Common myeloid progenitor, CD34-positive (primary cell): ENCODE results near the gene PARS2.

Experiments
- CTCF ChIA-PET: fragments of 350-600 bp; sonication (Branson Sonifier 250); formaldehyde crosslinking; loops from one replicate; lab custom pipeline; 2021; ENCODE audit warnings: antibody characterized with exemption; lab: Charles Lee
- POLR2A ChIA-PET: fragments of 350-600 bp; sonication (Branson Sonifier 250); formaldehyde crosslinking; loops from one replicate; lab custom pipeline; 2021; ENCODE audit warnings: antibody characterized with exemption; lab: Charles Lee
- DNase-seq, 3 donors: peaks; one replicate each; pipeline versions ENCODE4 v3.0.0 to v3.0.0-alpha.2; 2013
- H3K27ac ChIP-seq, 2 experiments: 1 replicate in 1 of 2; 2 replicates in 1 of 2; pipeline ENCODE4 v1.7.0; 2013; ENCODE audit warnings: inconsistent platforms in 2 of 2, low read length in 2 of 2, mild to moderate bottlenecking in 2 of 2, low read depth in 1 of 2, moderate library complexity in 1 of 2; ENCODE audit not compliant: severe bottlenecking in 2 of 2, insufficient read depth in 1 of 2, poor library complexity in 1 of 2
- H3K27me3 ChIP-seq, 5 experiments: replicated peaks in 2 of 5; 1 replicate in 3 of 5; 2 replicates in 2 of 5; pipeline versions ENCODE4 v1.6.1 to v1.7.0; 2013; ENCODE audit warnings: low read length in 4 of 5, mild to moderate bottlenecking in 2 of 5, moderate library complexity in 2 of 5, inconsistent platforms in 1 of 5; ENCODE audit not compliant: insufficient read depth in 5 of 5, control insufficient read depth in 4 of 5
- H3K36me3 ChIP-seq, 4 experiments: 1 replicate in 2 of 4; 2 replicates in 2 of 4; pipeline versions ENCODE4 v1.6.1 to v1.7.0; 2013; ENCODE audit warnings: low read length in 3 of 4, control low read depth in 1 of 4, mild to moderate bottlenecking in 1 of 4; ENCODE audit not compliant: control insufficient read depth in 4 of 4, insufficient read depth in 4 of 4
- H3K4me1 ChIP-seq, 4 experiments: 1 replicate in 3 of 4; 2 replicates in 1 of 4; pipeline versions ENCODE4 v1.6.1 to v1.7.1; 2013; ENCODE audit warnings: low read length in 3 of 4, mild to moderate bottlenecking in 3 of 4, control low read depth in 1 of 4, inconsistent platforms in 1 of 4, moderate library complexity in 1 of 4; ENCODE audit not compliant: control insufficient read depth in 4 of 4, insufficient read depth in 4 of 4; ENCODE audit errors: control extremely low read depth in 1 of 4
- H3K4me3 ChIP-seq, 7 experiments: 1 replicate in 4 of 7; 2 replicates in 3 of 7; pipeline versions ENCODE4 v1.5.1 to v1.7.0; 2013; ENCODE audit warnings: mild to moderate bottlenecking in 7 of 7, low read length in 6 of 7, moderate library complexity in 6 of 7, inconsistent platforms in 2 of 7, low read depth in 2 of 7, control low read depth in 1 of 7; ENCODE audit not compliant: insufficient read depth in 4 of 7, control insufficient read depth in 1 of 7; ENCODE audit errors: extremely low read depth in 1 of 7
- H3K9me3 ChIP-seq, 5 experiments: 1 replicate in 4 of 5; 2 replicates in 1 of 5; pipeline versions ENCODE4 v1.6.1 to v1.7.1; 2013; ENCODE audit warnings: low read length in 4 of 5, mild to moderate bottlenecking in 2 of 5, inconsistent platforms in 1 of 5, low read depth in 1 of 5, moderate library complexity in 1 of 5; ENCODE audit not compliant: control insufficient read depth in 4 of 5, insufficient read depth in 2 of 5; ENCODE audit errors: control extremely low read depth in 1 of 5
- WGBS: methylation state at CpG from one replicate; pipeline ENCODE4 v1.1.5; 2013; ENCODE audit not compliant: insufficient coverage; 5-methylcytosine and 5-hydroxymethylcytosine counted together

The PARS2 gene

DNA sequence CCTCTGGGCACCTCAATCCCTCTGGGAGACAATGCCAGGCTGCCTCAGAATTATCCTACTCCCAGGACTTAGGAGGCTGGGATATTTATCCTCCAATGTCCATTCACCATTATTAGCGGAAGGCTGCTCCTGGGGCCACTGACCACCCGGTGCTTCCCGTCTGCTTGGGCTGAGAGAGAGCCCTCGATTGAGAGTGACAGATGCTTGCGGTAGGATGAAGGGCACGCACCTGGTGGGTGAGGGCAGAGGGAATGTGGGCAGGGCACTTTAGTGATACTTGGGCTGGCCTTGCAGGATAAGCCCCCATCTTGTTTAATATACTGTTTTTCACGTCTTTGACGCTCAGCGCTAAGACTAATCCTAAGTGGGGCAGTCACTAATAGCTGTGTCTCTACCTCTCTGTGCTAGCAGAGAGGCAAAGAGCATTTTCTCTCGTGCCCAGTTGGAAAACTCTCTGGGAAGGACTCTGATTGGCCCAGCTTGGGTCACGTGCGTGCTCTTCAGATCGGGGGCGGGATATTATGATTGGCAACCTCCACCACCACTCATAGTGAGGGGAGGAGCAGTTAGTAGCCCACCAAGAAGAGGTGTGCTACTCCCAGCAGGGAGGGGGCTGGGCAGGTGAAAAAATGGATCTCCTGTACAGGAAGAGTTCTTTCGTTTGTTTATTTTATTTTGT, 10.6 kb upstream of the PARS2 start:
- Histone ChIP-seq H3K4me3 (no peak overlapping the region), H3K4me1 (no peaks in the 10 kb centered on the region), H3K27me3 (no peaks in the 10 kb centered on the region), H3K9me3 (no peaks in the 10 kb centered on the region), H3K36me3 (no peaks in the 10 kb centered on the region), H3K27ac (no peak overlapping the region)
- CTCF ChIA-PET, result no interaction called here
- DNase-seq, result peak; percentile 15 to 43 (median 33)
- POLR2A ChIA-PET, result no interaction called here
- 76% methylated on average over 13 of the region's 15 CpGs for WGBS

- H3K27me3 ChIP-seq, result no peaks in the 10 kb centered on the region
- WGBS, result no CpG with 5 or more reads among the region's 2 CpGs
- H3K36me3 ChIP-seq, result no peaks in the 10 kb centered on the region
- H3K9me3 ChIP-seq, result no peaks in the 10 kb centered on the region
- no peak for DNase-seq
- no peak overlapping the region for H3K27ac ChIP-seq
- ChIA-PET CTCF (no interaction called here), POLR2A (interaction anchor here (0.7 kb wide), 1 partner anchor 1608 kb away, joined by 3 read pairs; no protein-coding TSS in a partner anchor)
- no peaks in the 10 kb centered on the region for H3K4me1 ChIP-seq
- H3K4me3 ChIP-seq, result no peak overlapping the region
Measured at GRCh38 chr1:54772951-54773350, 8.6 kb upstream of the PARS2 start.

- H3K36me3 ChIP-seq, result no peaks in the 10 kb centered on the region
- no peaks in the 10 kb centered on the region for H3K9me3 ChIP-seq
- ChIA-PET POLR2A (no interaction called here), CTCF (interaction anchor here (1.3 to 1.4 kb wide), 2 partner anchors 24 to 46 kb away, joined by 3 to 5 read pairs; no protein-coding TSS in a partner anchor)
- 88% methylated on average over 5 of the region's 5 CpGs for WGBS
- no peaks in the 10 kb centered on the region for H3K27me3 ChIP-seq
- no peak overlapping the region for H3K4me3 ChIP-seq
- peaks cover 8 to 15% (median 14%) of the 10 kb centered on the region in 4 experiments for H3K4me1 ChIP-seq
- H3K27ac ChIP-seq, result no peak overlapping the region
- DNase-seq, result peak; percentile 11 to 47 (median 43)
Measured at GRCh38 chr1:54768093-54768492, 3.8 kb upstream of the PARS2 start.

- no peaks in the 10 kb centered on the region for H3K27me3 ChIP-seq
- H3K4me1 ChIP-seq, result peaks cover 8 to 17% (median 15%) of the 10 kb centered on the region in 4 experiments
- DNase-seq, result no peak
- H3K27ac ChIP-seq, result no peak overlapping the region
- CTCF ChIA-PET, result interaction anchor here (1.3 to 1.4 kb wide), 2 partner anchors 25 to 46 kb away, joined by 3 to 5 read pairs; no protein-coding TSS in a partner anchor
- POLR2A ChIA-PET, result no interaction called here
- 89% methylated on average over 6 of the region's 6 CpGs for WGBS
- no peaks in the 10 kb centered on the region for H3K9me3 ChIP-seq
- H3K4me3 ChIP-seq, result no peak overlapping the region
- H3K36me3 ChIP-seq, result no peaks in the 10 kb centered on the region
Measured at GRCh38 chr1:54767526-54767925, 3.2 kb upstream of the PARS2 start.

DNA sequence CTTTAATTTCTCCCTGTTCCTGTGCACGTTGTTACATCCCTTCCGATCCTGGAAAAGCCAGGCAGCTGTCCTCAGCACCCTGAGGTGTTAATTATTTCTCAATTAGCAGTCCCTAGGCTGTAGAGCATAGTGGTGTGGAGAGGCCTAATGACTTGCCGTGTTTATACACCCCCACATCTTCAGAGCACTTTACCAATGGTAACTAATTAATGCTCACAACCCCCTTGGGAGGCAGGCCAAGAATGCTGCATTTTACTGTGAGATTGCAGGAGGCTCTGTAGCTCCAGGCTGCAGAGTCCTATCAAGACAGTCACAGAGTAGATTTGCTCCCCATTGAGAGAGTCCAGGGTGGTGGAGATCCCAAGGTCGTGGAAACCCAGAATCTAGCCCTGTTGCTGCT, 2.4 kb upstream of the PARS2 start:
- POLR2A ChIA-PET, result no interaction called here
- H3K27me3 ChIP-seq, result no peaks in the 10 kb centered on the region
- H3K27ac ChIP-seq, result no peak overlapping the region
- no peak overlapping the region for H3K4me3 ChIP-seq
- 88% methylated on average over 1 of the region's 4 CpGs for WGBS
- no peak for DNase-seq
- CTCF ChIA-PET, result interaction anchor here (1.4 to 1.6 kb wide), 3 partner anchors 14 to 47 kb away, joined by 3 to 7 read pairs (median 6); partner anchors contain the start of gene TTC22
- no peaks in the 10 kb centered on the region for H3K9me3 ChIP-seq
- H3K4me1 ChIP-seq, result peaks cover 8 to 17% (median 15%) of the 10 kb centered on the region in 4 experiments
- H3K36me3 ChIP-seq, result no peaks in the 10 kb centered on the region

GRCh38 chr1:54764922-54765561, 719 bp upstream of the PARS2 start:
- no peak for DNase-seq
- 87% methylated on average over 8 of the region's 13 CpGs for whole genome bisulfite sequencing
- Histone ChIP-seq H3K27ac (peak overlapping the region; percentile 59 to 88), H3K27me3 (no peaks in the 10 kb centered on the region), H3K36me3 (no peaks in the 10 kb centered on the region), H3K4me3 (peak overlapping the region in 6 of 7 experiments; percentile 66 to 97 (median 85)), H3K4me1 (peaks cover 8 to 17% (median 15%) of the 10 kb centered on the region in 4 experiments), H3K9me3 (no peaks in the 10 kb centered on the region)
- POLR2A ChIA-PET, result interaction anchor here (1.3 kb wide), 1 partner anchor 10 kb away, joined by 3 read pairs; no protein-coding TSS in a partner anchor
- CTCF ChIA-PET, result interaction anchor here (1.6 kb wide), 1 partner anchor 16 kb away, joined by 6 read pairs; no protein-coding TSS in a partner anchor

GRCh38 chr1:54763816-54764132, 549 bp downstream of the PARS2 start:
- Histone ChIP-seq H3K4me1 (peaks cover 8 to 17% (median 15%) of the 10 kb centered on the region in 4 experiments), H3K27me3 (no peaks in the 10 kb centered on the region), H3K4me3 (peak overlapping the region; percentile 71 to 97 (median 92)), H3K27ac (peak overlapping the region; percentile 37 to 84), H3K36me3 (peaks cover 0 to 2% (median under 1%) of the 10 kb centered on the region in 4 experiments), H3K9me3 (no peaks in the 10 kb centered on the region)
- DNase-seq, result peak in 1 of 3 donors; percentile 56
- ChIA-PET POLR2A (interaction anchor here (1.3 kb wide), 1 partner anchor 8 kb away, joined by 3 read pairs; no protein-coding TSS in a partner anchor), CTCF (interaction anchor here (0.8 kb wide), 1 partner anchor 216 kb away, joined by 3 read pairs; the partner anchor contains the start of gene ACOT11)
- 6% methylated on average over 9 of the region's 11 CpGs for WGBS
